ENCODE results near the gene OR11H6.

DNA sequence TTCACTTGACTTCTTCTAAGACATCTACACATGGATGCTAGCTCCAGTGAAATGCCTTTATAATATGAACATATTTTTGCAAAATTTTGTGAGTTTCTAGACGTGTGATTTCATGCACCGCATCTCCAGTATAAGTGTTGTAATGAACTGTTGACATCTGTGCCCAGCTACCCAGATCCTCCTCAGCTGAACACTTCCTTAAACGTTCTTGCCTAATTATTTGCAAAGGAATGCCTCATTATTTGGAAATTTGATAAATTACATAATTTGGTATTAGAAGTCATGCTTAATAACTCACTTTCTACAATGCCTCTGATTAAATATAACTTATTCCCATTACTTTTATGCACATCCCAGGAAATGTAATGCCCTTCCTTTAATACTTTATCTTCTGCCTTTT, 18.8 kb upstream of the OR11H6 start:
- TF ChIP-seq EP300 (IDR thresholded peaks at IDR 0.05) (no peak), CTCF (IDR thresholded peaks at IDR 0.05) (no peak), POLR2A (IDR thresholded peaks at IDR 0.05) (no peak)
